Measurements from ENCODE around the gene TNFRSF1B. TPM values are rescaled to one million over a fixed set of nuclear protein-coding genes. Genes with fewer than 3 reads are reported as not detected.

Gene TNFRSF1B
- total RNA-seq, 1 donor from 2014 or later = 67.0 TPM

GRCh38 chr1:12168451-12169160 is 1.8 kb downstream of the TNFRSF1B start:
- TF ChIP-seq, protein P1, sequence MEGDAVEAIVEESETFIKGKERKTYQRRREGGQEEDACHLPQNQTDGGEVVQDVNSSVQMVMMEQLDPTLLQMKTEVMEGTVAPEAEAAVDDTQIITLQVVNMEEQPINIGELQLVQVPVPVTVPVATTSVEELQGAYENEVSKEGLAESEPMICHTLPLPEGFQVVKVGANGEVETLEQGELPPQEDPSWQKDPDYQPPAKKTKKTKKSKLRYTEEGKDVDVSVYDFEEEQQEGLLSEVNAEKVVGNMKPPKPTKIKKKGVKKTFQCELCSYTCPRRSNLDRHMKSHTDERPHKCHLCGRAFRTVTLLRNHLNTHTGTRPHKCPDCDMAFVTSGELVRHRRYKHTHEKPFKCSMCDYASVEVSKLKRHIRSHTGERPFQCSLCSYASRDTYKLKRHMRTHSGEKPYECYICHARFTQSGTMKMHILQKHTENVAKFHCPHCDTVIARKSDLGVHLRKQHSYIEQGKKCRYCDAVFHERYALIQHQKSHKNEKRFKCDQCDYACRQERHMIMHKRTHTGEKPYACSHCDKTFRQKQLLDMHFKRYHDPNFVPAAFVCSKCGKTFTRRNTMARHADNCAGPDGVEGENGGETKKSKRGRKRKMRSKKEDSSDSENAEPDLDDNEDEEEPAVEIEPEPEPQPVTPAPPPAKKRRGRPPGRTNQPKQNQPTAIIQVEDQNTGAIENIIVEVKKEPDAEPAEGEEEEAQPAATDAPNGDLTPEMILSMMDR (IDR thresholded peaks at IDR 0.05) = no peak
- intact Hi-C loops (cut with DNase I) = no loop called here
- peak overlapping the region; percentile 90 for H3K27ac ChIP-seq
- H3K4me3 ChIP-seq = peak overlapping the region; percentile 92
- no peak for DNase-seq
- H3K9me3 ChIP-seq = no peaks in the 10 kb centered on the region
- no peaks in the 10 kb centered on the region for H3K36me3 ChIP-seq
- ATAC-seq = no peak
- H3K4me1 ChIP-seq = peaks cover 65% of the 10 kb centered on the region
- no peaks in the 10 kb centered on the region for H3K27me3 ChIP-seq (ENCODE audit: low read depth)

GRCh38 chr1:12169442-12170135 is 2.8 kb downstream of the TNFRSF1B start:
- intact Hi-C loops (cut with DNase I) = no loop called here
- H3K4me3 ChIP-seq = peak overlapping the region; percentile 92
- peak overlapping the region; percentile 90 for H3K27ac ChIP-seq
- H3K4me1 ChIP-seq = peaks cover 74% of the 10 kb centered on the region
- ATAC-seq = no peak
- TF ChIP-seq, protein P1 (IDR thresholded peaks at IDR 0.05) = no peak
- no peaks in the 10 kb centered on the region for H3K27me3 ChIP-seq (ENCODE audit: low read depth)
- H3K36me3 ChIP-seq = no peaks in the 10 kb centered on the region
- DNase-seq = no peak
- H3K9me3 ChIP-seq = no peaks in the 10 kb centered on the region

DNA sequence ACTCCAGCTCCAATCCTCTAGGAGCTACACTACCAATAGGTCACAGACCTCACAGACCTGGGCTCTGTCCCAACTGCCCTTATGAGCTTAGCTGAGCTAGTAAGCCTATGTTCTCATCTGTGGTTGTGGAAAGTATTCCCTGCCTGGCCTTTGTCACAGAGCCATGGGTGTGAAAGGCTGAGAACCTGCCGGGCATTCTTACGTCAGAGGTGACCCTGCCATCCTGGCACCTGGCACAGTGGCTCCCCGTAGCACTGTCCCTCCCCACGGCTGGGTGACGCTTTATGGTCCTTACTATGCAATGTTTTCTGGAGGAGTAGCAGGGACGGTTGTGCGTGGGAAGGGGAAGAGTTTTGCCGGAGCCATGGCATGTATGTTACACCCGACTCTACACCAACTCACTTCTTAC is 3.5 kb downstream of the TNFRSF1B start:
- no peak for DNase-seq
- no peak for ATAC-seq
- Histone ChIP-seq H3K4me1 (peaks cover 81% of the 10 kb centered on the region), H3K4me3 (no peak overlapping the region), H3K27ac (no peak overlapping the region), H3K9me3 (no peaks in the 10 kb centered on the region), H3K27me3 (ENCODE audit: low read depth) (no peaks in the 10 kb centered on the region), H3K36me3 (no peaks in the 10 kb centered on the region)
- TF ChIP-seq, protein P1 (IDR thresholded peaks at IDR 0.05) = no peak
- intact Hi-C loops (cut with DNase I) = no loop called here

GRCh38 chr1:12171206-12172041 is 4.6 kb downstream of the TNFRSF1B start:
- intact Hi-C loops (cut with DNase I) = no loop called here
- peak overlapping the region; percentile 75 for H3K27ac ChIP-seq
- H3K36me3 ChIP-seq = no peaks in the 10 kb centered on the region
- TF ChIP-seq, protein P1 (IDR thresholded peaks at IDR 0.05) = no peak
- no peaks in the 10 kb centered on the region for H3K27me3 ChIP-seq (ENCODE audit: low read depth)
- H3K4me3 ChIP-seq = no peak overlapping the region
- no peak for DNase-seq
- H3K4me1 ChIP-seq = peaks cover 89% of the 10 kb centered on the region
- no peak for ATAC-seq
- no peaks in the 10 kb centered on the region for H3K9me3 ChIP-seq

- H3K4me1 ChIP-seq = peaks cover 96% of the 10 kb centered on the region
- DNase-seq (no peak), ATAC-seq (no peak)
- no peaks in the 10 kb centered on the region for H3K9me3 ChIP-seq
- H3K27me3 ChIP-seq (ENCODE audit: low read depth) = no peaks in the 10 kb centered on the region
- no peak overlapping the region for H3K4me3 ChIP-seq
- TF ChIP-seq, protein P1 (IDR thresholded peaks at IDR 0.05) = no peak
- H3K27ac ChIP-seq = peak overlapping the region; percentile 75
- intact Hi-C loops (cut with DNase I) = no loop called here
- H3K36me3 ChIP-seq = no peaks in the 10 kb centered on the region
Measured at GRCh38 chr1:12172042-12172851, 5.5 kb downstream of the TNFRSF1B start.

Data from lower lobe of right lung (tissue), 2 donors.